ENCODE data around the gene CFAP45. TPM values are rescaled to one million over a fixed set of nuclear protein-coding genes. Genes with fewer than 3 reads are reported as not detected.

The CFAP45 gene
- total RNA-seq, 2 experiments from 2014 or later: 1.3 to 1.4 TPM

- Mint-ChIP-seq H3K27me3 (no peaks in the 10 kb centered on the region), H3K27ac (no peak overlapping the region), H3K4me1 (ENCODE audit: low read depth) (peaks cover 19% of the 10 kb centered on the region), H3K9me3 (no peaks in the 10 kb centered on the region), H3K4me3 (no peak overlapping the region), H3K36me3 (ENCODE audit: low read depth) (no peaks in the 10 kb centered on the region)
- intact Hi-C loops (cut with micrococcal nuclease): no loop called here
- peak; percentile 7 for DNase-seq
- ChIA-PET CTCF (interaction anchor here (1.1 to 1.5 kb wide), 2 partner anchors 58 to 151 kb away, joined by 3 to 6 read pairs; no protein-coding TSS in a partner anchor), POLR2A (no interaction called here)
- TF ChIP-seq CTCF (IDR thresholded peaks at IDR 0.05): no peak
- ATAC-seq: no peak
These were observed 43.4 kb downstream of the CFAP45 start for GRCh38 chr1:159856576-159856975.

- H3K4me1 Mint-ChIP-seq (ENCODE audit: low read depth): peaks cover 19% of the 10 kb centered on the region
- intact Hi-C loops (cut with micrococcal nuclease): no loop called here
- H3K36me3 Mint-ChIP-seq (ENCODE audit: low read depth): no peaks in the 10 kb centered on the region
- CTCF ChIA-PET: interaction anchor here (1.1 to 1.5 kb wide), 2 partner anchors 57 to 152 kb away, joined by 3 to 6 read pairs; no protein-coding TSS in a partner anchor
- no peak for TF ChIP-seq CTCF (IDR thresholded peaks at IDR 0.05)
- POLR2A ChIA-PET: interaction anchor here (0.7 to 0.8 kb wide), 2 partner anchors 13 to 52 kb away, joined by 3 read pairs; no protein-coding TSS in a partner anchor
- H3K9me3 Mint-ChIP-seq: no peaks in the 10 kb centered on the region
- H3K4me3 Mint-ChIP-seq: peak overlapping the region; percentile 77
- H3K27ac Mint-ChIP-seq: no peak overlapping the region
- DNase-seq: no peak
- no peaks in the 10 kb centered on the region for H3K27me3 Mint-ChIP-seq
- no peak for ATAC-seq
These were observed 44.3 kb downstream of the CFAP45 start for GRCh38 chr1:159855709-159856108.

- no peaks in the 10 kb centered on the region for H3K9me3 Mint-ChIP-seq
- H3K4me1 Mint-ChIP-seq (ENCODE audit: low read depth): peaks cover 23% of the 10 kb centered on the region
- ATAC-seq (peak; percentile 95), DNase-seq (peak; percentile 83)
- peak; percentile 11 for TF ChIP-seq CTCF (IDR thresholded peaks at IDR 0.05)
- peak overlapping the region; percentile 77 for H3K4me3 Mint-ChIP-seq
- POLR2A ChIA-PET: interaction anchor here (0.7 to 1.0 kb wide), 4 partner anchors 14 to 53 kb away, joined by 3 read pairs; no protein-coding TSS in a partner anchor
- no peaks in the 10 kb centered on the region for H3K36me3 Mint-ChIP-seq (ENCODE audit: low read depth)
- intact Hi-C loops (cut with micrococcal nuclease): no loop called here
- CTCF ChIA-PET: interaction anchor here (0.6 to 7.9 kb wide), 5 partner anchors 13 to 53 kb away, joined by 3 to 57 read pairs (median 6); partner anchors contain the start of gene FCRL6
- no peaks in the 10 kb centered on the region for H3K27me3 Mint-ChIP-seq
- H3K27ac Mint-ChIP-seq: peak overlapping the region; percentile 80
These were observed 45.2 kb downstream of the CFAP45 start for GRCh38 chr1:159854693-159855192.

GRCh38 chr1:159854116-159854692 lies 45.8 kb downstream of the CFAP45 start:
- ChIA-PET POLR2A (interaction anchor here (0.9 to 1.0 kb wide), 3 partner anchors 14 to 67 kb away, joined by 3 read pairs; no protein-coding TSS in a partner anchor), CTCF (interaction anchor here (0.8 to 7.9 kb wide), 6 partner anchors 10 to 53 kb away, joined by 3 to 57 read pairs (median 6); partner anchors contain the start of gene FCRL6)
- TF ChIP-seq CTCF (IDR thresholded peaks at IDR 0.05): no peak
- Mint-ChIP-seq H3K27ac (peak overlapping the region; percentile 58), H3K4me1 (ENCODE audit: low read depth) (peaks cover 23% of the 10 kb centered on the region), H3K27me3 (no peaks in the 10 kb centered on the region), H3K9me3 (no peaks in the 10 kb centered on the region), H3K4me3 (peak overlapping the region; percentile 77), H3K36me3 (ENCODE audit: low read depth) (no peaks in the 10 kb centered on the region)
- intact Hi-C loops (cut with micrococcal nuclease): no loop called here
- DNase-seq (peak; percentile 38), ATAC-seq (peak; percentile 11)

All from activated CD8-positive, alpha-beta T cell treated with anti-CD3 and anti-CD28 coated beads for 36 hours (primary cell).